ENCODE data around the gene B4GALT1.

Gene B4GALT1

DNA sequence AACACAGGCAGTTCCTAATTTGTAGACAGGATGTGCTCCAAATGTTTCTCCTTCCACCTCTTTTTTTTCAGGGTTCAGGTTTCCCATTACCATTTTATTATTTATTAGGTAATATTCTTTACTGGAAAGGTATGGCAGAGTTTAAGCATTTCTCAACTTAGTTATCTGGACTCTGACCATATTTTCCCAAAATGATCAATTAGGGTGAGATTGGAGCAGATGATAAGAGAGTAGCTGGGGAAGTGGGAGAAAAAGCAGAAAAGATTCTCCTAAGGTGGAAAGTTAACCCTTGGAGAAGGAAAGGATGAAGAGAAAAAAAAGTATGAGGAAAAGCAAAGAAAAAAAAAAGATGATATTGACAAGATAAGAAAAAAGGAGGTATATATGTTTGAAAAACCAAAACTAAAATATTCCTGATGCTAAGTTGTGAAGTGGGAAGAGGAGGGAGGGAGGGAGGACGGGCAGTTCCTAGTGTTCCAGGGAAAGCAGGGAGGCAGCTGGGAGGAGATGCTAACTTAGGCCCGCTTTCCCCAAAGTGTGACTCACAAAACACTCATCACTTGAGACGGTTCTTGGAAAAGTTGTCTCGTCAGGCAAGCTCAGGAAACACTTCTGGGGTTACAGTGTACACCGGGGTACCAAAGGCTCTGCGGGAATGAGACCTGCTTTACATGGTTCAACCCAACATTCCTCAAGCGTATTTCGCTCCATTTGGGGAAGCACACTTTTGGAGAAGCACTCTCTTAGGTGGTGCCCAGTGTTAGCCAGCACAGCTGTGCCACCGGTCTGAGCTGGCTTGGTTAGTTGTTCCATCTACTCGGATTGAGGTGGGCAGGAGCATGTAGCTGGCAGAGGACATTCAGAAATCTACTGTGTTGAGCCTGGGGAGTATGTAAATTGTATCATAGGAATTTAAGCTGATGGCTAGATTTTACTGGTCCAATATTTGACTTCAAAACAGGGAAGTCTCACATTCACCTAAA, 35.1 kb downstream of the B4GALT1 start:
- peaks cover 38 to 43% of the 10 kb centered on the region in 2 donors for H3K4me1 ChIP-seq (ENCODE audit: control insufficient read depth in 2 of 2, insufficient read depth in 2 of 2, low read length in 2 of 2)
- H3K27ac ChIP-seq (ENCODE audit: low read depth in 2 of 2, low read length in 2 of 2) = peak overlapping the region in 1 of 2 donors; percentile 78
- H3K36me3 ChIP-seq (ENCODE audit: control insufficient read depth in 2 of 2, insufficient read depth in 2 of 2, low read length in 2 of 2) = peaks cover 23 to 39% of the 10 kb centered on the region in 2 donors

DNA sequence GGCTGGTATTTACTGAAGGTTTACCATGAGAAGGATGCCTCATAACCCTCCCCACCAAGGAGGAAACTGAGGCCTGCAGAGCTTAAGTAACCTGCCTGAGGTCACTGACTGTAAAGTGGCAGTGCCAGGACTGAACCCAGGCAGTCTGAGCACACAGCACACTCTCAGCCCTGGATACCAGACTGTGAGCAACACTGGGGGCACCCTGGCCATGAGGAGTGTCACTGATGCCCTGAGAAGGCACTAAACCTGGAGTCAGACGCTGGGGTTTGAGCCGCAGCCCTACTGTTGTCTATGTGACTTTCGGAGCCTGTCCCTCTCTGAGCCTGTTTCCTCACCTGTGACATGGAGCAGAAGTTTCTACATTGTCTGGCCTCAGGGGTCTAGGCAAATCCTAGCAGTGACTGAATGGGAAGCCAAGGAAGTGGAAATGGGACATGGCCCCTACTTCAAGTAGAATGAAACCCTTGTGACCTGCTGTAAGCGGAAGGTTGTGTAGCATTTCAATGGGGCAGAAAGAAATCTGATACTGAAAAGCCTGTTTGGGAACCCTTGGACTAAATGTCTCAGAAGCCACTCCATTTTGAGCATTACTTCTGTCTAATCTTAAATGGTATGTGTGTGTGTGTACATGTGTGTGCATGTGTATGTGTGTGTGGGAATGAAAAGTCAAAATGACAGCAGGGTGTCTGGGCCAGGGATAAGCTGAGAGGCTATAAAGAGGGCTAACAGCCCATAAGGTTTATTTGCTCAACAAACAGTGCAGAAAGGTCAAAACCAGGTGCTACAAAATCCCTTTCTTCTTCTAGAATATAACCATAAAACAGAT, 36.0 kb downstream of the B4GALT1 start:
- Histone ChIP-seq H3K27me3 (ENCODE audit: control insufficient read depth in 2 of 2, insufficient read depth in 2 of 2, low read length in 2 of 2) (no peaks in the 10 kb centered on the region), H3K27ac (ENCODE audit: low read depth in 2 of 2, low read length in 2 of 2) (peak overlapping the region; percentile 78 to 84), H3K9me3 (ENCODE audit: control insufficient read depth in 2 of 2, low read length in 2 of 2) (no peaks in the 10 kb centered on the region), H3K9ac (ENCODE audit: low read depth in 1 of 2, low read length in 2 of 2) (peak overlapping the region; percentile 36 to 49), H3K4me3 (ENCODE audit: low read length in 2 of 2) (no peak overlapping the region), H3K36me3 (ENCODE audit: control insufficient read depth in 2 of 2, insufficient read depth in 2 of 2, low read length in 2 of 2) (peaks cover 23 to 39% of the 10 kb centered on the region in 2 donors), H3K4me1 (ENCODE audit: control insufficient read depth in 2 of 2, insufficient read depth in 2 of 2, low read length in 2 of 2) (peaks cover 43 to 45% of the 10 kb centered on the region in 2 donors)

More for the DNA sequence above, 35.1 kb downstream of the B4GALT1 start:
- H3K9ac ChIP-seq (ENCODE audit: low read depth in 1 of 2, low read length in 2 of 2) = no peak overlapping the region
- H3K27me3 ChIP-seq (ENCODE audit: control insufficient read depth in 2 of 2, insufficient read depth in 2 of 2, low read length in 2 of 2) = no peaks in the 10 kb centered on the region
- H3K4me3 ChIP-seq (ENCODE audit: low read length in 2 of 2) = no peak overlapping the region
- no peaks in the 10 kb centered on the region for H3K9me3 ChIP-seq (ENCODE audit: control insufficient read depth in 2 of 2, low read length in 2 of 2)

- Histone ChIP-seq H3K4me3 (ENCODE audit: low read length in 2 of 2) (peak overlapping the region in 1 of 2 donors; percentile 33), H3K9me3 (ENCODE audit: control insufficient read depth in 2 of 2, low read length in 2 of 2) (no peaks in the 10 kb centered on the region), H3K27ac (ENCODE audit: low read depth in 2 of 2, low read length in 2 of 2) (peak overlapping the region; percentile 78 to 84), H3K36me3 (ENCODE audit: control insufficient read depth in 2 of 2, insufficient read depth in 2 of 2, low read length in 2 of 2) (peaks cover 21 to 47% of the 10 kb centered on the region in 2 donors), H3K9ac (ENCODE audit: low read depth in 1 of 2, low read length in 2 of 2) (peak overlapping the region; percentile 27 to 49), H3K4me1 (ENCODE audit: control insufficient read depth in 2 of 2, insufficient read depth in 2 of 2, low read length in 2 of 2) (peaks cover 45 to 50% of the 10 kb centered on the region in 2 donors), H3K27me3 (ENCODE audit: control insufficient read depth in 2 of 2, insufficient read depth in 2 of 2, low read length in 2 of 2) (no peaks in the 10 kb centered on the region)
Measured at GRCh38 chr9:33129886-33130881, 37.0 kb downstream of the B4GALT1 start.

- peaks cover 18 to 44% of the 10 kb centered on the region in 2 donors for H3K36me3 ChIP-seq (ENCODE audit: control insufficient read depth in 2 of 2, insufficient read depth in 2 of 2, low read length in 2 of 2)
- peak overlapping the region in 1 of 2 donors; percentile 33 for H3K4me3 ChIP-seq (ENCODE audit: low read length in 2 of 2)
- peak overlapping the region; percentile 72 to 76 for H3K27ac ChIP-seq (ENCODE audit: low read depth in 2 of 2, low read length in 2 of 2)
- H3K9ac ChIP-seq (ENCODE audit: low read depth in 1 of 2, low read length in 2 of 2) = peak overlapping the region; percentile 27 to 30
- peaks cover 44 to 50% of the 10 kb centered on the region in 2 donors for H3K4me1 ChIP-seq (ENCODE audit: control insufficient read depth in 2 of 2, insufficient read depth in 2 of 2, low read length in 2 of 2)
- no peaks in the 10 kb centered on the region for H3K27me3 ChIP-seq (ENCODE audit: control insufficient read depth in 2 of 2, insufficient read depth in 2 of 2, low read length in 2 of 2)
- no peaks in the 10 kb centered on the region for H3K9me3 ChIP-seq (ENCODE audit: control insufficient read depth in 2 of 2, low read length in 2 of 2)
Measured at GRCh38 chr9:33129251-33129885, 37.8 kb downstream of the B4GALT1 start.

- H3K9me3 ChIP-seq (ENCODE audit: control insufficient read depth in 2 of 2, low read length in 2 of 2) = no peaks in the 10 kb centered on the region
- H3K27me3 ChIP-seq (ENCODE audit: control insufficient read depth in 2 of 2, insufficient read depth in 2 of 2, low read length in 2 of 2) = no peaks in the 10 kb centered on the region
- H3K27ac ChIP-seq (ENCODE audit: low read depth in 2 of 2, low read length in 2 of 2) = peak overlapping the region in 1 of 2 donors; percentile 72
- H3K4me3 ChIP-seq (ENCODE audit: low read length in 2 of 2) = no peak overlapping the region
- H3K4me1 ChIP-seq (ENCODE audit: control insufficient read depth in 2 of 2, insufficient read depth in 2 of 2, low read length in 2 of 2) = peaks cover 44 to 50% of the 10 kb centered on the region in 2 donors
- peaks cover 12 to 43% of the 10 kb centered on the region in 2 donors for H3K36me3 ChIP-seq (ENCODE audit: control insufficient read depth in 2 of 2, insufficient read depth in 2 of 2, low read length in 2 of 2)
- peak overlapping the region in 1 of 2 donors; percentile 27 for H3K9ac ChIP-seq (ENCODE audit: low read depth in 1 of 2, low read length in 2 of 2)
Measured at GRCh38 chr9:33128570-33128969, 38.6 kb downstream of the B4GALT1 start.

DNA sequence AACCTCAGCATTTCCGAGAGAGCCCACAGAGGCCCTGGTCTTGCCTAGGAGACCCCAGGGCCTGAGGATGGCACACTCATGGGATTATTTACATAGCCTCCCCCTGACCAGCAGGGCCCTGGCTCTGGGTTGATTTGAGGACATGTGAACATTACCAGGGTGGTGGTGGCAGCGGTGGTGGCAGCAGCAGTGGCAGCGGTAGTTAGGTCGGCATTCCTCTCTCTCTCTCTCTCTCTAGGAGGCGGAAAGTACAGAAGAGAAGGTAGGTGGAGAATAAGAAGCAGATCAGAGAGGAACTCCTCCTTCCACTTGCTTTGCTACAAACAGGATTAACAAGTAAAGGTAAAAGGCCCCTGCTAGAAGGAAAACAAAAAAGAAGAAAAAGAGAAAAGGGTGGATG, 39.3 kb downstream of the B4GALT1 start:
- H3K9me3 ChIP-seq (ENCODE audit: control insufficient read depth in 2 of 2, low read length in 2 of 2) = no peaks in the 10 kb centered on the region
- H3K9ac ChIP-seq (ENCODE audit: low read depth in 1 of 2, low read length in 2 of 2) = no peak overlapping the region
- no peaks in the 10 kb centered on the region for H3K27me3 ChIP-seq (ENCODE audit: control insufficient read depth in 2 of 2, insufficient read depth in 2 of 2, low read length in 2 of 2)
- H3K36me3 ChIP-seq (ENCODE audit: control insufficient read depth in 2 of 2, insufficient read depth in 2 of 2, low read length in 2 of 2) = peaks cover 6 to 40% of the 10 kb centered on the region in 2 donors
- no peak overlapping the region for H3K27ac ChIP-seq (ENCODE audit: low read depth in 2 of 2, low read length in 2 of 2)
- peaks cover 44 to 48% of the 10 kb centered on the region in 2 donors for H3K4me1 ChIP-seq (ENCODE audit: control insufficient read depth in 2 of 2, insufficient read depth in 2 of 2, low read length in 2 of 2)
- no peak overlapping the region for H3K4me3 ChIP-seq (ENCODE audit: low read length in 2 of 2)

GRCh38 chr9:33125871-33126823, 41.0 kb downstream of the B4GALT1 start:
- Histone ChIP-seq H3K4me3 (ENCODE audit: low read length in 2 of 2) (no peak overlapping the region), H3K4me1 (ENCODE audit: control insufficient read depth in 2 of 2, insufficient read depth in 2 of 2, low read length in 2 of 2) (peaks cover 32 to 34% of the 10 kb centered on the region in 2 donors), H3K27ac (ENCODE audit: low read depth in 2 of 2, low read length in 2 of 2) (peak overlapping the region in 1 of 2 donors; percentile 28), H3K9ac (ENCODE audit: low read depth in 1 of 2, low read length in 2 of 2) (no peak overlapping the region), H3K9me3 (ENCODE audit: control insufficient read depth in 2 of 2, low read length in 2 of 2) (no peaks in the 10 kb centered on the region), H3K36me3 (ENCODE audit: control insufficient read depth in 2 of 2, insufficient read depth in 2 of 2, low read length in 2 of 2) (peaks cover 6 to 40% of the 10 kb centered on the region in 2 donors), H3K27me3 (ENCODE audit: control insufficient read depth in 2 of 2, insufficient read depth in 2 of 2, low read length in 2 of 2) (no peaks in the 10 kb centered on the region)

- Histone ChIP-seq H3K27ac (ENCODE audit: low read depth in 2 of 2, low read length in 2 of 2) (peak overlapping the region in 1 of 2 donors; percentile 28), H3K4me1 (ENCODE audit: control insufficient read depth in 2 of 2, insufficient read depth in 2 of 2, low read length in 2 of 2) (peaks cover 26 to 27% of the 10 kb centered on the region in 2 donors), H3K9ac (ENCODE audit: low read depth in 1 of 2, low read length in 2 of 2) (no peak overlapping the region), H3K4me3 (ENCODE audit: low read length in 2 of 2) (no peak overlapping the region), H3K36me3 (ENCODE audit: control insufficient read depth in 2 of 2, insufficient read depth in 2 of 2, low read length in 2 of 2) (peaks cover 9 to 40% of the 10 kb centered on the region in 2 donors), H3K27me3 (ENCODE audit: control insufficient read depth in 2 of 2, insufficient read depth in 2 of 2, low read length in 2 of 2) (no peaks in the 10 kb centered on the region), H3K9me3 (ENCODE audit: control insufficient read depth in 2 of 2, low read length in 2 of 2) (no peaks in the 10 kb centered on the region)
Measured at GRCh38 chr9:33125461-33125860, 41.7 kb downstream of the B4GALT1 start.
